Colonic mucosa (tissue), 4 donors: ENCODE results near the gene RAPGEF1. TPM values are rescaled to one million over a fixed set of nuclear protein-coding genes. Genes with fewer than 3 reads are reported as not detected.
A peak's percentile ranks its signal among the peaks of the same experiment; 100 is the strongest.

Source experiments
- DNase-seq: peaks from one replicate; pipeline ENCODE4 v3.0.0-alpha.2; 2020
- H3K27ac ChIP-seq: fragments of 200-600 bp; one replicate; pipeline ENCODE4 v1.8.0; 2021
- H3K27me3 ChIP-seq: fragments of 200-600 bp; one replicate; pipeline ENCODE4 v1.8.0; 2021
- H3K36me3 ChIP-seq: fragments of 200-600 bp; one replicate; pipeline ENCODE4 v1.8.0; 2021
- H3K4me1 ChIP-seq: fragments of 200-600 bp; one replicate; pipeline ENCODE4 v1.8.0; 2021; ENCODE audit warnings: mild to moderate bottlenecking
- H3K4me3 ChIP-seq: fragments of 200-600 bp; one replicate; pipeline ENCODE4 v1.8.0; 2021
- H3K9ac ChIP-seq, 2 donors: one replicate each; pipeline ENCODE4 v1.7.0; 2013; ENCODE audit warnings: control low read depth in 2 of 2, low read depth in 2 of 2, low read length in 2 of 2
- H3K9me3 ChIP-seq: fragments of 200-600 bp; one replicate; pipeline ENCODE4 v1.8.0; 2021
- CTCF ChIP-seq: fragments of 200-600 bp; IDR thresholded peaks from one replicate; pipeline ENCODE4 v1.8.0; 2022; ENCODE audit warnings: antibody characterized with exemption, mild to moderate bottlenecking
- intact Hi-C: fragments of 100-400 bp; cut with DNase I; formaldehyde crosslinking; loops from one replicate; pipeline ENCODE4 v1.14.1; 2022
- total RNA-seq, 2 donors: library from RNA; stranded (reverse); fragmentation: NEBNext Ultra II Directional in 1 of 2; extraction: Animal tissue kit (Norgen Biotek cat#: 25700) in 1 of 2; gene quantifications; one replicate each; pipeline ENCODE4 v1.2.1, GENCODE V29; 2021
- donor health status: healthy.
- donor health status: DM: no; HTN: no; CAD: no.
- donor health status: DM: no; HTN: no; CAD: no.

Gene RAPGEF1
- total RNA-seq, 2 donors from 2014 or later, result 47.2 to 58.6 TPM

- H3K4me1 ChIP-seq, result no peaks in the 10 kb centered on the region
- H3K27ac ChIP-seq, result no peak overlapping the region
- intact Hi-C loops, result no loop called here
- H3K9me3 ChIP-seq, result no peaks in the 10 kb centered on the region
- no peak for DNase-seq
- H3K9ac ChIP-seq, result no peak overlapping the region
- H3K36me3 ChIP-seq, result no peaks in the 10 kb centered on the region
- no peaks in the 10 kb centered on the region for H3K27me3 ChIP-seq
- no peak overlapping the region for H3K4me3 ChIP-seq
- no peak for TF ChIP-seq CTCF
Observed at GRCh38 chr9:131781069-131781468, 41.2 kb upstream of the RAPGEF1 start.

- Histone ChIP-seq H3K27ac (no peak overlapping the region), H3K27me3 (no peaks in the 10 kb centered on the region), H3K36me3 (no peaks in the 10 kb centered on the region), H3K9me3 (no peaks in the 10 kb centered on the region), H3K4me3 (no peak overlapping the region), H3K4me1 (no peaks in the 10 kb centered on the region), H3K9ac (no peak overlapping the region)
- TF ChIP-seq CTCF, result no peak
- intact Hi-C loops, result no loop called here
- peak; percentile 22 for DNase-seq
Observed at GRCh38 chr9:131776473-131776872, 36.6 kb upstream of the RAPGEF1 start.

- Histone ChIP-seq H3K27ac (no peak overlapping the region), H3K36me3 (no peaks in the 10 kb centered on the region), H3K4me1 (no peaks in the 10 kb centered on the region), H3K9ac (no peak overlapping the region), H3K27me3 (no peaks in the 10 kb centered on the region), H3K4me3 (no peak overlapping the region), H3K9me3 (no peaks in the 10 kb centered on the region)
- DNase-seq, result no peak
- intact Hi-C loops, result no loop called here
- no peak for TF ChIP-seq CTCF
Observed at GRCh38 chr9:131776036-131776435, 36.2 kb upstream of the RAPGEF1 start.

- Histone ChIP-seq H3K27ac (no peak overlapping the region), H3K27me3 (no peaks in the 10 kb centered on the region), H3K9ac (no peak overlapping the region), H3K36me3 (no peaks in the 10 kb centered on the region), H3K4me3 (no peak overlapping the region), H3K9me3 (no peaks in the 10 kb centered on the region), H3K4me1 (no peaks in the 10 kb centered on the region)
- intact Hi-C loops, result no loop called here
- no peak for TF ChIP-seq CTCF
- DNase-seq, result no peak
Observed at GRCh38 chr9:131774636-131775035, 34.8 kb upstream of the RAPGEF1 start.

- intact Hi-C loops, result no loop called here
- Histone ChIP-seq H3K4me3 (no peak overlapping the region), H3K27ac (no peak overlapping the region), H3K27me3 (no peaks in the 10 kb centered on the region), H3K9me3 (no peaks in the 10 kb centered on the region), H3K9ac (no peak overlapping the region), H3K4me1 (no peaks in the 10 kb centered on the region), H3K36me3 (no peaks in the 10 kb centered on the region)
- TF ChIP-seq CTCF, result no peak
- DNase-seq, result peak; percentile 46
Observed at GRCh38 chr9:131773911-131774379, 34.1 kb upstream of the RAPGEF1 start.

GRCh38 chr9:131772940-131773339 is 33.1 kb upstream of the RAPGEF1 start:
- H3K36me3 ChIP-seq, result no peaks in the 10 kb centered on the region
- no peak overlapping the region for H3K4me3 ChIP-seq
- no peaks in the 10 kb centered on the region for H3K9me3 ChIP-seq
- no peaks in the 10 kb centered on the region for H3K27me3 ChIP-seq
- no peak for TF ChIP-seq CTCF
- DNase-seq, result no peak
- H3K27ac ChIP-seq, result no peak overlapping the region
- H3K9ac ChIP-seq, result no peak overlapping the region
- no peaks in the 10 kb centered on the region for H3K4me1 ChIP-seq
- intact Hi-C loops, result no loop called here
